SU-DHL-6 (cell line): ENCODE data around the gene RASGRP4.

Experiments
- H2AFZ ChIP-seq: fragments of 200-600 bp; sonication (generic); 2 replicates; pipeline ENCODE4 v1.6.1; 2014; ENCODE audit warnings: low read depth, mild to moderate bottlenecking, moderate library complexity, mixed read lengths, antibody characterized with exemption, low read length; ENCODE audit not compliant: severe bottlenecking
- H3F3A ChIP-seq: fragments of 200-600 bp; shearing (Covaris generic); 2 replicates; pipeline ENCODE4 v1.6.0; 2016; ENCODE audit warnings: antibody characterized with exemption, mild to moderate bottlenecking; ENCODE audit not compliant: insufficient read depth
- H3K27ac ChIP-seq: fragments of 200-600 bp; sonication (generic); 2 replicates; pipeline ENCODE4 v1.5.1; 2016; ENCODE audit warnings: low read depth, mild to moderate bottlenecking, low read length, moderate library complexity, mixed read lengths
- H3K27me3 ChIP-seq: fragments of 200-600 bp; sonication (generic), shearing (Covaris generic); 2 replicates; pipeline ENCODE4 v1.6.0; 2014; ENCODE audit warnings: mild to moderate bottlenecking, low read length
- H3K36me3 ChIP-seq: fragments of 200-600 bp; sonication (generic); 2 replicates; pipeline ENCODE4 v1.6.1; 2014; ENCODE audit warnings: mild to moderate bottlenecking, low read length, mixed read lengths
- H3K4me2 ChIP-seq: fragments of 300-600, 200-600 bp; shearing (Covaris generic), sonication (generic); 2 replicates; pipeline ENCODE4 v1.6.0; 2014; ENCODE audit warnings: low read length, low read depth, mild to moderate bottlenecking; ENCODE audit not compliant: poor library complexity, severe bottlenecking
- H3K4me3 ChIP-seq: fragments of 200-600 bp; sonication (generic); 2 replicates; pipeline ENCODE4 v1.5.1; 2014; ENCODE audit warnings: antibody characterized with exemption, low read length, mild to moderate bottlenecking, mixed read lengths; ENCODE audit not compliant: insufficient read depth, poor library complexity, severe bottlenecking
- H3K79me2 ChIP-seq: fragments of 200-600 bp; sonication (generic); 2 replicates; pipeline ENCODE4 v1.6.1; 2014; ENCODE audit warnings: mild to moderate bottlenecking, low read length, moderate library complexity; ENCODE audit not compliant: insufficient read depth
- H3K9ac ChIP-seq: fragments of 200-600 bp; sonication (generic); 2 replicates; pipeline ENCODE4 v1.7.0; 2014; ENCODE audit warnings: mild to moderate bottlenecking, low read length
- H3K9me2 ChIP-seq: fragments of 200-600 bp; sonication (generic); replicated peaks from 2 replicates; pipeline ENCODE4 v1.6.1; 2014; ENCODE audit warnings: low read length; ENCODE audit not compliant: insufficient read depth
- H3K9me3 ChIP-seq: fragments of 200-600 bp; sonication (generic); 2 replicates; pipeline ENCODE4 v1.6.1; 2014; ENCODE audit warnings: low read length, mixed read lengths; ENCODE audit not compliant: insufficient read depth
- H4K20me1 ChIP-seq: fragments of 200-600 bp; sonication (generic); 2 replicates; pipeline ENCODE4 v1.6.1; 2014; ENCODE audit warnings: low read depth, mild to moderate bottlenecking, antibody characterized with exemption, low read length, moderate library complexity, mixed read lengths
- EZH2phosphoT487 ChIP-seq: fragments of 200-600 bp; sonication (generic), shearing (Covaris generic); conservative IDR thresholded peaks from 2 replicates; pipeline ENCODE4 v1.6.1; 2018; ENCODE audit warnings: mild to moderate bottlenecking, antibody characterized with exemption, low read length, moderate library complexity, mixed read lengths
- TF ChIP-seq, protein P1 (sequence below): fragments of 200-600 bp; sonication (generic); IDR thresholded peaks from one replicate; pipeline ENCODE4 v1.5.1; 2017; ENCODE audit warnings: antibody characterized with exemption, mild to moderate bottlenecking, low read length, moderate library complexity; ENCODE audit not compliant: insufficient read depth, poor library complexity, severe bottlenecking

Gene RASGRP4

DNA sequence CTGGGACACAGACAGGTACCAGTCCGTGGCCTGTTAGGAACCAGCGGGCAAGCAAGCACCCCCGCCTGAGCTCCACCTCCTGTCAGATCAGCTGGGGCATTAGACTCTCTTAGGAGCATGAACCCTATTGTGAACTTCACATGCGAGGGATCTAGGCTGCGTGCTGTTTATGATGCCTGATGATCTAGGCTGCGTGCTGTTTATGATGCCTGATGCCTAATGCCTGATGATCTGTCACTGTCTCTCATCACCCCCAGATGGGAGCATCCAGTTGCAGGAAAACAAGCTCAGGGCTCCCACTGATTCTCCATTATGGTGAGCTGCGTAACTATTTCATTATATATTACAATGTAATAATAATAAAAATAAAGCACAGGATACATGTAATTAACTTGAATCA lies 3.6 kb downstream of the RASGRP4 start:
- H3K9me3 ChIP-seq, result no peaks in the 10 kb centered on the region
- no peak overlapping the region for H3K4me3 ChIP-seq
- no peaks in the 10 kb centered on the region for H3K79me2 ChIP-seq
- H3F3A ChIP-seq, result no peaks in the 10 kb centered on the region
- TF ChIP-seq, protein P1, sequence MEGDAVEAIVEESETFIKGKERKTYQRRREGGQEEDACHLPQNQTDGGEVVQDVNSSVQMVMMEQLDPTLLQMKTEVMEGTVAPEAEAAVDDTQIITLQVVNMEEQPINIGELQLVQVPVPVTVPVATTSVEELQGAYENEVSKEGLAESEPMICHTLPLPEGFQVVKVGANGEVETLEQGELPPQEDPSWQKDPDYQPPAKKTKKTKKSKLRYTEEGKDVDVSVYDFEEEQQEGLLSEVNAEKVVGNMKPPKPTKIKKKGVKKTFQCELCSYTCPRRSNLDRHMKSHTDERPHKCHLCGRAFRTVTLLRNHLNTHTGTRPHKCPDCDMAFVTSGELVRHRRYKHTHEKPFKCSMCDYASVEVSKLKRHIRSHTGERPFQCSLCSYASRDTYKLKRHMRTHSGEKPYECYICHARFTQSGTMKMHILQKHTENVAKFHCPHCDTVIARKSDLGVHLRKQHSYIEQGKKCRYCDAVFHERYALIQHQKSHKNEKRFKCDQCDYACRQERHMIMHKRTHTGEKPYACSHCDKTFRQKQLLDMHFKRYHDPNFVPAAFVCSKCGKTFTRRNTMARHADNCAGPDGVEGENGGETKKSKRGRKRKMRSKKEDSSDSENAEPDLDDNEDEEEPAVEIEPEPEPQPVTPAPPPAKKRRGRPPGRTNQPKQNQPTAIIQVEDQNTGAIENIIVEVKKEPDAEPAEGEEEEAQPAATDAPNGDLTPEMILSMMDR, result no peak
- no peak for TF ChIP-seq EZH2phosphoT487
- no peak overlapping the region for H3K27ac ChIP-seq
- no peaks in the 10 kb centered on the region for H4K20me1 ChIP-seq
- H3K36me3 ChIP-seq, result no peaks in the 10 kb centered on the region
- H3K9ac ChIP-seq, result no peak overlapping the region
- H2AFZ ChIP-seq, result no peak overlapping the region
- H3K27me3 ChIP-seq, result no peaks in the 10 kb centered on the region
- H3K4me2 ChIP-seq, result no peak overlapping the region
- no peaks in the 10 kb centered on the region for H3K9me2 ChIP-seq

DNA sequence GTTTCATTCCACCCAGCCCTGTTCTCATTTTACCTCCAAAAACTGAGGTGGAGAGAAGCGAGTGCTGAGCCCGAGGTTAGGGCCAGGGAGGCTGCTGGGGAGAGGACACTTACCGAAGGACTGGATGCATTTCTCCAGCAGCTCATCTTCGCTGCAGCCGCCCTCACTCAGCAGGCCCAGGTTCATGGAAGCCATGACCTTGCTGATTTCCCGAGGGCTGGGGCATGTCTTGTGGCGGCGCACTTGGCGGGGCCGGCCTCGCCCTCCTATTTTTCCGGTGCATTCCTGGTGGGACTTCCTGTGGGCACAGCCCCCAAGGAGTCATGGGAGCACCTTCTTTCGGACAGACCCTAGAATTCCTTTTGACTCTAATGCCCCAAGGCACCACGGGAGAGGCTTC lies 4.2 kb downstream of the RASGRP4 start:
- H3K9me2 ChIP-seq, result no peaks in the 10 kb centered on the region
- no peak overlapping the region for H3K27ac ChIP-seq
- H3K4me2 ChIP-seq, result no peak overlapping the region

DNA sequence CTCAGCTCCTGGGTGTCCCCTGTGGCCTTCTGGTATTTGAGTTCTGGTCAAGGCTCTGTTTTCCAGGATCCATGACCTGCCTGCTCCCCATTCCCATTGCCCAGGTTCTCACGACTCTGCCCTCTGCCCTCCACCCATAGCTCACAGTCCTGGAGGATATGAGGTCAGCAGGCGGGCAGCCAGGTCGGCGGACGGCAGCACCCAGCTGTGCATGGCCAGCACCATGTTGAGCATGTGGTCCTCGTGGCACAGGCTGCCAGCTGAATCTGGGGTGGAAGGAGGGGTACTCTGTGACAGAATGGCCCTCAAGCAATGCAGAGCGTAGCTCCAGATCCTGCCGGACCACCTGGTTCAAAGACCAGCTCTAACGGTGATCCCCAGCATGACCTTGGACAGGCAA lies 5.1 kb downstream of the RASGRP4 start:
- Histone ChIP-seq H4K20me1 (no peaks in the 10 kb centered on the region), H3K9me2 (no peaks in the 10 kb centered on the region), H3K4me2 (no peak overlapping the region), H3K79me2 (no peaks in the 10 kb centered on the region), H2AFZ (no peak overlapping the region), H3K9ac (no peak overlapping the region), H3F3A (no peaks in the 10 kb centered on the region), H3K4me3 (no peak overlapping the region), H3K36me3 (no peaks in the 10 kb centered on the region), H3K27me3 (no peaks in the 10 kb centered on the region), H3K27ac (no peak overlapping the region), H3K9me3 (no peaks in the 10 kb centered on the region)
- no peak for TF ChIP-seq EZH2phosphoT487
- TF ChIP-seq, protein P1, result no peak

More for the DNA sequence above, 4.2 kb downstream of the RASGRP4 start:
- no peak overlapping the region for H2AFZ ChIP-seq
- no peak overlapping the region for H3K4me3 ChIP-seq
- H4K20me1 ChIP-seq, result no peaks in the 10 kb centered on the region
- TF ChIP-seq, protein P1, result no peak
- no peak for TF ChIP-seq EZH2phosphoT487
- H3K9me3 ChIP-seq, result no peaks in the 10 kb centered on the region
- H3K36me3 ChIP-seq, result no peaks in the 10 kb centered on the region
- H3K9ac ChIP-seq, result no peak overlapping the region
- no peaks in the 10 kb centered on the region for H3K79me2 ChIP-seq
- no peaks in the 10 kb centered on the region for H3F3A ChIP-seq
- H3K27me3 ChIP-seq, result no peaks in the 10 kb centered on the region
